Hepatocyte (in vitro differentiated cells): ENCODE data around the gene GATA6. TPM values are rescaled to one million over a fixed set of nuclear protein-coding genes. Genes with fewer than 3 reads are reported as not detected.

ENCODE experiments used
- DNase-seq: peaks from one replicate; pipeline ENCODE4 v3.0.0-alpha.2; 2016; ENCODE audit warnings: low spot score
- H2AFZ ChIP-seq: fragments of 200-600 bp; sonication (generic); 2 replicates; pipeline ENCODE4 v1.6.0; 2016; ENCODE audit warnings: antibody characterized with exemption, mild to moderate bottlenecking
- H3K27ac ChIP-seq: fragments of 200-600 bp; sonication (generic); 2 replicates; pipeline ENCODE4 v1.5.1; 2016; ENCODE audit warnings: mild to moderate bottlenecking
- H3K27me3 ChIP-seq: fragments of 200-600 bp; sonication (generic); 2 replicates; pipeline ENCODE4 v1.6.1; 2016
- H3K36me3 ChIP-seq: fragments of 200-600 bp; sonication (generic); replicated peaks from 2 replicates; pipeline ENCODE4 v1.5.1; 2016; ENCODE audit warnings: low read depth; ENCODE audit not compliant: insufficient read depth
- H3K4me1 ChIP-seq: fragments of 200-600 bp; sonication (generic); 2 replicates; pipeline ENCODE4 v1.5.1; 2016; ENCODE audit warnings: mild to moderate bottlenecking, moderate library complexity; ENCODE audit not compliant: insufficient read depth
- H3K4me2 ChIP-seq: fragments of 200-600 bp; sonication (generic); 2 replicates; pipeline ENCODE4 v1.6.0; 2016
- H3K4me3 ChIP-seq: fragments of 200-600 bp; sonication (generic); 2 replicates; pipeline ENCODE4 v1.5.1; 2016; ENCODE audit warnings: mild to moderate bottlenecking
- H3K79me2 ChIP-seq: fragments of 200-600 bp; sonication (generic); 2 replicates; pipeline ENCODE4 v1.6.0; 2017; ENCODE audit warnings: mild to moderate bottlenecking
- H3K9me2 ChIP-seq: fragments of 200-600 bp; sonication (generic); replicated peaks from 2 replicates; pipeline ENCODE4 v1.6.0; 2017; ENCODE audit warnings: mild to moderate bottlenecking; ENCODE audit not compliant: insufficient read depth
- H3K9me3 ChIP-seq: fragments of 200-600 bp; sonication (generic); 2 replicates; pipeline ENCODE4 v1.5.1; 2016; ENCODE audit warnings: low read depth, mild to moderate bottlenecking
- H4K20me1 ChIP-seq: fragments of 200-600 bp; sonication (generic); 2 replicates; pipeline ENCODE4 v1.6.0; 2016; ENCODE audit warnings: mild to moderate bottlenecking; ENCODE audit not compliant: insufficient read depth, poor library complexity, severe bottlenecking
- EZH2 ChIP-seq: fragments of 200-600 bp; sonication (generic); IDR thresholded peaks from 2 replicates; pipeline ENCODE4 v1.6.1; 2016; ENCODE audit warnings: antibody characterized with exemption, mild to moderate bottlenecking, borderline replicate concordance
- EZH2phosphoT487 ChIP-seq: fragments of 200-600 bp; sonication (generic); IDR thresholded peaks from one replicate; pipeline ENCODE4 v1.6.1; 2018; ENCODE audit warnings: antibody characterized with exemption, mild to moderate bottlenecking, low read depth, moderate library complexity; ENCODE audit not compliant: unreplicated experiment, severe bottlenecking
- WGBS: methylation state at CpG from one replicate; pipeline ENCODE4 v1.1.6; 2016; ENCODE audit warnings: low lambda C conversion rate; ENCODE audit errors: missing lambda C conversion rate; 5-methylcytosine and 5-hydroxymethylcytosine counted together
- polyA plus RNA-seq: library from polyadenylated mRNA; unstranded; fragments of >200 nt; fragmentation: Nextera tagmentation; extraction: Ambion mirVana; gene quantifications from 2 replicates; pipeline ENCODE4 v1.2.1, GENCODE V29; 2016
- total RNA-seq: library from RNA; depleted of rRNA; stranded (reverse); fragments of >200 nt; gene quantifications from 2 replicates; pipeline ENCODE4 v1.2.3, GENCODE V29; 2014
- TF ChIP-seq, protein P1 (sequence below): fragments of 200-600 bp; sonication (generic); IDR thresholded peaks from 2 replicates; pipeline ENCODE4 v1.5.1; 2016; ENCODE audit warnings: antibody characterized with exemption, mild to moderate bottlenecking; ENCODE audit not compliant: poor library complexity

The GATA6 gene
- total and polyA plus RNA-seq, 2 experiments from 2014 or later: 125 to 128 TPM

DNA sequence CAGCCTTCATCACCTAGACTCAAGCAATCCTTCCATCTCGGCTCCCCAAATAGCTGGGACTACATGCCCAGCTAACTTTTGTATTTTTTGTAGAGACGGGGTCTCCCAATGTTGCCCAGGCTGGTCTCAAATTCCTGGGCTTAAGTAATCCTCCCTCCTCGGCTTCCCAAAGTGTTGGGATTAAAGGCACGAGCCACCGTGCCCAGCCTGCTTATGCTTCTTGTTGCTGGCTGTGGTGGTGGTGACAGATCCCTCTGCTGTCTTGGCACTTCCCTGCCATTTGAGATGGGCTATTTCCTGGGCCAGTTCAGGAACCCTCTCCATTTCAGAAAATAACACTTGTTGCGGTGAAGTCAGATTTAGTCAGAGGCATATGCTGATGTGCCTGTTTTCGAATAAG lies 28.8 kb downstream of the GATA6 start:
- Histone ChIP-seq H3K27ac (peak overlapping the region; percentile 65), H3K4me1 (peaks cover 66% of the 10 kb centered on the region), H3K36me3 (peaks cover 7% of the 10 kb centered on the region)

DNA sequence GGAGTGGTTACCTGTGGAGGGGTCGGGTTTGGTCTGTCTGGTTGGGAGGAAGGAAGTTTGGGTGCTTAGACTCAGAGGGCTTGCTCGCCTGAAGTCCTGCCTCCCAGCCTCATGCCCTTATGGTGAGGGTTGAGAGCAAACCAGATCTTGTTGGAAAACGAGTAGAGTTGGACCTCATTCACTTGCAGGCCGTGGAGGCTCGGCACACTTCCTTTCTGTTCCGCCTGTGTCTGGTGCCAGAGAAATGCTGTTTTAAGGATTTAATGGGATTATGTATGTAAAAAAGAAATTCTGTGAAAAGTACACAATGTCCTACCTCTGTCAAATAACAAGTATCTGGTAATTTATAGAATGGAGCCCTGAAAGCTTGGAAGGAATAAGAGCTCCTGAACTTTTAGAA lies 29.6 kb downstream of the GATA6 start:
- H3K9me3 ChIP-seq: no peaks in the 10 kb centered on the region
- peaks cover 58% of the 10 kb centered on the region for H3K4me1 ChIP-seq
- no peak overlapping the region for H3K4me3 ChIP-seq
- H3K36me3 ChIP-seq: peaks cover 7% of the 10 kb centered on the region
- no peak overlapping the region for H2AFZ ChIP-seq
- peaks cover 96% of the 10 kb centered on the region for H3K79me2 ChIP-seq
- peak overlapping the region; percentile 65 for H3K27ac ChIP-seq
- no peaks in the 10 kb centered on the region for H3K9me2 ChIP-seq
- peak overlapping the region; percentile 55 for H3K4me2 ChIP-seq
- no peak for DNase-seq
- 57% methylated on average over 6 of the region's 6 CpGs for WGBS
- TF ChIP-seq EZH2phosphoT487 (no peak), EZH2 (no peak)
- TF ChIP-seq, protein P1, sequence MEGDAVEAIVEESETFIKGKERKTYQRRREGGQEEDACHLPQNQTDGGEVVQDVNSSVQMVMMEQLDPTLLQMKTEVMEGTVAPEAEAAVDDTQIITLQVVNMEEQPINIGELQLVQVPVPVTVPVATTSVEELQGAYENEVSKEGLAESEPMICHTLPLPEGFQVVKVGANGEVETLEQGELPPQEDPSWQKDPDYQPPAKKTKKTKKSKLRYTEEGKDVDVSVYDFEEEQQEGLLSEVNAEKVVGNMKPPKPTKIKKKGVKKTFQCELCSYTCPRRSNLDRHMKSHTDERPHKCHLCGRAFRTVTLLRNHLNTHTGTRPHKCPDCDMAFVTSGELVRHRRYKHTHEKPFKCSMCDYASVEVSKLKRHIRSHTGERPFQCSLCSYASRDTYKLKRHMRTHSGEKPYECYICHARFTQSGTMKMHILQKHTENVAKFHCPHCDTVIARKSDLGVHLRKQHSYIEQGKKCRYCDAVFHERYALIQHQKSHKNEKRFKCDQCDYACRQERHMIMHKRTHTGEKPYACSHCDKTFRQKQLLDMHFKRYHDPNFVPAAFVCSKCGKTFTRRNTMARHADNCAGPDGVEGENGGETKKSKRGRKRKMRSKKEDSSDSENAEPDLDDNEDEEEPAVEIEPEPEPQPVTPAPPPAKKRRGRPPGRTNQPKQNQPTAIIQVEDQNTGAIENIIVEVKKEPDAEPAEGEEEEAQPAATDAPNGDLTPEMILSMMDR: no peak
- H4K20me1 ChIP-seq: peaks cover 75% of the 10 kb centered on the region
- H3K27me3 ChIP-seq: no peaks in the 10 kb centered on the region

More for the DNA sequence above, 28.8 kb downstream of the GATA6 start:
- H2AFZ ChIP-seq: no peak overlapping the region
- no peaks in the 10 kb centered on the region for H3K9me3 ChIP-seq
- H3K79me2 ChIP-seq: peaks cover 90% of the 10 kb centered on the region
- H3K27me3 ChIP-seq: no peaks in the 10 kb centered on the region
- DNase-seq: no peak
- H4K20me1 ChIP-seq: peaks cover 68% of the 10 kb centered on the region
- H3K4me3 ChIP-seq: no peak overlapping the region
- TF ChIP-seq, protein P1: no peak
- peak overlapping the region; percentile 55 for H3K4me2 ChIP-seq
- H3K9me2 ChIP-seq: no peaks in the 10 kb centered on the region
- 68% methylated on average over 7 of the region's 7 CpGs for WGBS

DNA sequence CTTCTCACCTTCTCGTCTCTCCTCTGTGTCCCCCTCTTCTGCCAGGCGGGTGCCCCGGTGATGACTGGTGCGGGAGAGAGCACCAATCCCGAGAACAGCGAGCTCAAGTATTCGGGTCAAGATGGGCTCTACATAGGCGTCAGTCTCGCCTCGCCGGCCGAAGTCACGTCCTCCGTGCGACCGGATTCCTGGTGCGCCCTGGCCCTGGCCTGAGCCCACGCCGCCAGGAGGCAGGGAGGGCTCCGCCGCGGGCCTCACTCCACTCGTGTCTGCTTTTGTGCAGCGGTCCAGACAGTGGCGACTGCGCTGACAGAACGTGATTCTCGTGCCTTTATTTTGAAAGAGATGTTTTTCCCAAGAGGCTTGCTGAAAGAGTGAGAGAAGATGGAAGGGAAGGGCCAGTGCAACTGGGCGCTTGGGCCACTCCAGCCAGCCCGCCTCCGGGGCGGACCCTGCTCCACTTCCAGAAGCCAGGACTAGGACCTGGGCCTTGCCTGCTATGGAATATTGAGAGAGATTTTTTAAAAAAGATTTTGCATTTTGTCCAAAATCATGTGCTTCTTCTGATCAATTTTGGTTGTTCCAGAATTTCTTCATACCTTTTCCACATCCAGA lies 31.3 kb downstream of the GATA6 start:
- Histone ChIP-seq H3K9me2 (no peaks in the 10 kb centered on the region), H3K4me3 (no peak overlapping the region), H3K4me2 (no peak overlapping the region), H3K27ac (no peak overlapping the region), H3K36me3 (peaks cover 7% of the 10 kb centered on the region), H3K4me1 (peaks cover 42% of the 10 kb centered on the region), H3K9me3 (no peaks in the 10 kb centered on the region), H4K20me1 (peaks cover 70% of the 10 kb centered on the region), H3K79me2 (peaks cover 88% of the 10 kb centered on the region), H3K27me3 (no peaks in the 10 kb centered on the region), H2AFZ (no peak overlapping the region)
- TF ChIP-seq, protein P1: no peak
- TF ChIP-seq EZH2phosphoT487 (no peak), EZH2 (no peak)
- no peak for DNase-seq
- WGBS: 96% methylated on average over 32 of the region's 32 CpGs
